HG03442 (cell line): ENCODE data around the gene UBL3.

ENCODE experiments used
- ATAC-seq: cut with Tn5 transposase; IDR thresholded peaks from one replicate; pipeline ENCODE4 v1.9.1; 2021; ENCODE audit warnings: mild to moderate bottlenecking, moderate library complexity; ENCODE audit not compliant: unreplicated experiment

Gene UBL3

GRCh38 chr13:29815336-29815735, 35.1 kb downstream of the UBL3 start:
- ATAC-seq = no peak

GRCh38 chr13:29810898-29811297, 39.5 kb downstream of the UBL3 start:
- ATAC-seq = no peak

GRCh38 chr13:29810145-29810742, 40.2 kb downstream of the UBL3 start:
- ATAC-seq = no peak

GRCh38 chr13:29808264-29808663, 42.2 kb downstream of the UBL3 start:
- no peak for ATAC-seq

GRCh38 chr13:29805994-29806979, 44.1 kb downstream of the UBL3 start:
- no peak for ATAC-seq

GRCh38 chr13:29803221-29803620, 47.2 kb downstream of the UBL3 start:
- ATAC-seq = no peak

- no peak for ATAC-seq
These were observed 47.8 kb downstream of the UBL3 start for GRCh38 chr13:29802621-29803020.

GRCh38 chr13:29801737-29802305, 48.6 kb downstream of the UBL3 start:
- ATAC-seq = no peak

GRCh38 chr13:29801102-29801501, 49.3 kb downstream of the UBL3 start:
- ATAC-seq = no peak

GRCh38 chr13:29800687-29801086, 49.7 kb downstream of the UBL3 start:
- no peak for ATAC-seq

- ATAC-seq = no peak
These were observed 51.4 kb downstream of the UBL3 start for GRCh38 chr13:29799041-29799440.

- no peak for ATAC-seq
These were observed 58.2 kb downstream of the UBL3 start for GRCh38 chr13:29791997-29792780.

GRCh38 chr13:29791508-29791907, 58.9 kb downstream of the UBL3 start:
- ATAC-seq = no peak

GRCh38 chr13:29786698-29787097, 63.7 kb downstream of the UBL3 start:
- ATAC-seq = no peak

- no peak for ATAC-seq
These were observed 64.4 kb downstream of the UBL3 start for GRCh38 chr13:29785978-29786377.

GRCh38 chr13:29782798-29783197, 67.6 kb downstream of the UBL3 start:
- ATAC-seq = no peak

GRCh38 chr13:29774830-29775229, 75.6 kb downstream of the UBL3 start:
- ATAC-seq = no peak

- no peak for ATAC-seq
These were observed 79.2 kb downstream of the UBL3 start for GRCh38 chr13:29771247-29771646.

- no peak for ATAC-seq
These were observed 83.4 kb downstream of the UBL3 start for GRCh38 chr13:29767006-29767405.

- no peak for ATAC-seq
These were observed 86.8 kb downstream of the UBL3 start for GRCh38 chr13:29763436-29764180.
